SJCRH30 (cell line): ENCODE results near the gene NDUFV2. TPM values are rescaled to one million over a fixed set of nuclear protein-coding genes. Genes with fewer than 3 reads are reported as not detected.

Source experiments
- DNase-seq, 2 experiments: peaks; one replicate each; pipeline ENCODE4 v3.0.0-alpha.2; 2015 to 2020
- H3K27ac ChIP-seq: fragments of 250-450 bp; sonication (Bioruptor Pico); 2 replicates; pipeline ENCODE4 v1.5.1; 2020; ENCODE audit warnings: mild to moderate bottlenecking, moderate library complexity
- H3K27me3 ChIP-seq: fragments of 250-450 bp; sonication (Bioruptor Pico); 2 replicates; pipeline ENCODE4 v1.5.1; 2020; ENCODE audit warnings: mild to moderate bottlenecking, moderate library complexity
- H3K36me3 ChIP-seq: fragments of 250-450 bp; sonication (Bioruptor Pico); 2 replicates; pipeline ENCODE4 v1.5.1; 2020; ENCODE audit warnings: mild to moderate bottlenecking, moderate library complexity
- H3K4me1 ChIP-seq: fragments of 250-450 bp; sonication (Bioruptor Pico); 2 replicates; pipeline ENCODE4 v1.5.1; 2020; ENCODE audit warnings: mild to moderate bottlenecking, moderate library complexity
- H3K4me3 ChIP-seq: fragments of 250-450 bp; sonication (Bioruptor Pico); 2 replicates; pipeline ENCODE4 v1.5.1; 2020; ENCODE audit warnings: mild to moderate bottlenecking, moderate library complexity
- H3K9me3 ChIP-seq: fragments of 250-450 bp; sonication (Bioruptor Pico); replicated peaks from 2 replicates; pipeline ENCODE4 v1.5.1; 2020; ENCODE audit warnings: mild to moderate bottlenecking, moderate library complexity
- total RNA-seq: library from RNA; depleted of rRNA; stranded (reverse); fragments of >200 nt; shearing (Covaris generic); gene quantifications from 2 replicates; pipeline ENCODE4 v1.2.3, GENCODE V29; 2014

NDUFV2 gene
- total RNA-seq, 1 experiment from 2014 or later = 125 TPM

- no peak overlapping the region for H3K4me3 ChIP-seq
- no peaks in the 10 kb centered on the region for H3K27me3 ChIP-seq
- H3K36me3 ChIP-seq = no peaks in the 10 kb centered on the region
- no peak for DNase-seq
- H3K27ac ChIP-seq = no peak overlapping the region
- no peaks in the 10 kb centered on the region for H3K9me3 ChIP-seq
- H3K4me1 ChIP-seq = no peaks in the 10 kb centered on the region
These were observed 5.2 kb upstream of the NDUFV2 start for GRCh38 chr18:9097349-9097748.

GRCh38 chr18:9100796-9101195 lies 1.7 kb upstream of the NDUFV2 start:
- no peak for DNase-seq
- Histone ChIP-seq H3K4me3 (no peak overlapping the region), H3K9me3 (no peaks in the 10 kb centered on the region)

GRCh38 chr18:9101730-9102507 lies 580 bp upstream of the NDUFV2 start:
- Histone ChIP-seq H3K27me3 (no peaks in the 10 kb centered on the region), H3K36me3 (no peaks in the 10 kb centered on the region), H3K9me3 (no peaks in the 10 kb centered on the region), H3K27ac (peak overlapping the region; percentile 19), H3K4me1 (no peaks in the 10 kb centered on the region), H3K4me3 (peak overlapping the region; percentile 87)
- peak in 1 of 2 experiments; percentile 9 for DNase-seq

More at GRCh38 chr18:9100796-9101195, 1.7 kb upstream of the NDUFV2 start:
- no peak overlapping the region for H3K27ac ChIP-seq
- no peaks in the 10 kb centered on the region for H3K27me3 ChIP-seq
- no peaks in the 10 kb centered on the region for H3K36me3 ChIP-seq
- no peaks in the 10 kb centered on the region for H3K4me1 ChIP-seq

- Histone ChIP-seq H3K27ac (peak overlapping the region; percentile 85; the same call in 1 of the 2 replicates), H3K27me3 (no peaks in the 10 kb centered on the region)
- DNase-seq = no peak
These were observed 926 bp downstream of the NDUFV2 start for GRCh38 chr18:9103376-9103873.

DNA sequence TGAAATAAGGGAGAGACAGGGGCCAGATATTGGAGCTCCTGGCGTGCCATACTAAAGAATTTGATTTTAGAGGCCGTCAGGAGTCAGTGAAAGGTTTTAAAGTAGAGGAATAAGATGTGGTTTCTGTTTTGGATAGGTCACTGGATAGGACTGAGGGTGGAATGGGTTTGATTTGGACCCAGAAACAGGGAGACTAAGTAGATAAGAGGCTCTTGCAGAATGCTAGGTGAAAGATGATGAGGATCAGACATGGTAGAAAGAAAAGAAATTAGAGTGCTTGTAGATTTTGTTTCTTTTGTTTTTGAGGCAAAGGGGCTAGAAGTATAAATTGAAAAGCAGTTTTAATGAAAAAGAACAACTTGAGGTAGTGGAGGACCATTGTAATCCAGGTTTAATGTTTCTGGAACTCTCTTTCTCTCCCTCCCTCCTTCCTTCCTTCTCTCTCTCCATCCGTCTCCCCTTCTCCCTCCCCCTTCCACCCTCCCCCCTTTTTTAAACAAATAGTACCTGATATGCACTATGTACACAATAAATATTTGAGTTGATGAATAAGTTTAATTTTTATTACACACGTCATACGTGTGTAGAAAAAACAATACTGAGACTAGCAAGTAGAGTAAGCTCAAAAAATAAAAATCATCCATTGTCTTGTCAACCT lies 1.9 kb downstream of the NDUFV2 start:
- Histone ChIP-seq H3K27me3 (no peaks in the 10 kb centered on the region), H3K9me3 (no peaks in the 10 kb centered on the region), H3K36me3 (no peaks in the 10 kb centered on the region), H3K4me3 (peak overlapping the region; percentile 87), H3K4me1 (no peaks in the 10 kb centered on the region), H3K27ac (no peak overlapping the region)
- no peak for DNase-seq

More at GRCh38 chr18:9103376-9103873, 926 bp downstream of the NDUFV2 start:
- Histone ChIP-seq H3K4me3 (peak overlapping the region; percentile 87), H3K36me3 (no peaks in the 10 kb centered on the region), H3K4me1 (no peaks in the 10 kb centered on the region), H3K9me3 (no peaks in the 10 kb centered on the region)

DNA sequence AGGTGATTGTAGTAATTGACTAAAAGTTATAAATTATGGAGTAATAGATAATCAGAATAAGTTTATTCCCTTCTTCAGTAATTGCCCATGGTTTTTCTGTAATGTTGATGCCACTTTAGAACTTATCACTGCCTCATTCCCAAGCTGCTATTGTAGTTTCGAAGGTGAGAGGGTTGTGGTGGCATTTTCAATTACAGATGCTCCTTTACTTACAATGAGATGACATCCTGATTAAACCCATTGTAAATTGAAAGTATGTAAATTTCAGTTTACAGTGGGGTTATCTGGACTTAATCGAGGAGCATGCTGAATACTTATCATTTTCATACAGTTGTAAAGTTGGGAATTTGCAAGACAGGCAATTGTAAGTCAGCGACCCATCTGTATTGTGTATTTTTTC lies 2.9 kb downstream of the NDUFV2 start:
- Histone ChIP-seq H3K27me3 (no peaks in the 10 kb centered on the region), H3K4me1 (no peaks in the 10 kb centered on the region), H3K36me3 (no peaks in the 10 kb centered on the region), H3K9me3 (no peaks in the 10 kb centered on the region), H3K4me3 (no peak overlapping the region), H3K27ac (no peak overlapping the region)
- DNase-seq = no peak

- H3K9me3 ChIP-seq = no peaks in the 10 kb centered on the region
- H3K36me3 ChIP-seq = no peaks in the 10 kb centered on the region
- H3K4me3 ChIP-seq = no peak overlapping the region
- H3K27me3 ChIP-seq = no peaks in the 10 kb centered on the region
- no peak overlapping the region for H3K27ac ChIP-seq
- DNase-seq = no peak
- H3K4me1 ChIP-seq = no peaks in the 10 kb centered on the region
These were observed 3.6 kb downstream of the NDUFV2 start for GRCh38 chr18:9106094-9106493.

DNA sequence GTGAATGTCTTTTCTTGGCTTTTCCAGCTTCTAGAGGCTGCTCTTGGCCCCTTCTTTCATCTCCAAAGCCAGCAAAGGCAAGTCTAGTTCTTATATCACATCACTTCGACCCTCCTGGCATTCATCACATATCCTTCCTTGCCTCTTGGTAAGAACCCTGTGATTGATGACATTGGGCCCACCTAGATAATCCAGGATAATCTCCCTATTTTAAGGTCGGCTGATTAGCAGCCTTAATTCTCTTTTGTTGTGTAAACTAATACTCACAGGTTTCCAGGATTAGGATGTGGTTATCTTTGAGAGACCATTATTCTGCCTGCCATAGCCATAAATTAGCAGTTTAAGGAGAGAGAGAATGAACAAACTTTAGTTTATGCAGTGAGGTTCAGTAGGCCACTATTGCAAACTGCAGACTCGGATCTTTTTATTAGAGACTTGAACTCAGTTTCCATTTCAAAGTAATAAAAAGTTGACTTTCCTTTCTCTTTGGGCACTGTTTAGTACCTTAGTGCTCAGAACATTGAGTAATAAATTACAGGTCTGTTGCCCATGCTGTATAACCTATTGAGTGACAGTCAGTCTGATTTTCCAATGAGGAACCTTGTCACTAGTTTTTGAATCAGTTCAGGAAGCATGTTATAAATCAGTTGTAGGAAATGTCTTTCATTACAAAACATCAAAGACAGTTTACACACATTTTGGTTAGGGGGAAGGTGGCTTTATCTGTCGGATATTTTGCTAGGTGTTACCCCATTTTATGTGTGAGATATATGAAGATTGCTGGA lies 4.5 kb downstream of the NDUFV2 start:
- Histone ChIP-seq H3K9me3 (no peaks in the 10 kb centered on the region), H3K27ac (no peak overlapping the region), H3K4me1 (no peaks in the 10 kb centered on the region), H3K4me3 (no peak overlapping the region), H3K36me3 (no peaks in the 10 kb centered on the region), H3K27me3 (no peaks in the 10 kb centered on the region)
- DNase-seq = no peak

DNA sequence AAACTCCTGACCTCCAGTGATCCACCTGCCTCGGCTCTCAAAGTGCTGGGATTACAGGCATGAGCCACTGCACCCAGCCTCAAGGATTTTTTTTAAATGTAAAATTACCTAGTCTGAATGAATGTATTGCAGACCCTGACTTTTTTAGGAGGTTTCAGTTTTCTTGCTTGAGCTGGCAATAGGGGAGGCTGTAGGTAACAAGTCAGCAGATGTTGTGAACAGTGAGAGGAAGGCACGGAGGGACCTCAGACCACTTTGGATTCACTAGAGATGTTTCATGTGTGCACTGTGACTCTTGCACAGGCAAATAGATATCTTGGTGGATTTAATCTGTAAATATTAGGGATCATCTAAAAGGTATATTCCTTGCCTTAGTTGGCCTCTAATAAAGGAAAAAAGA lies 6.4 kb downstream of the NDUFV2 start:
- H3K9me3 ChIP-seq = no peaks in the 10 kb centered on the region
- H3K36me3 ChIP-seq = no peaks in the 10 kb centered on the region
- no peak overlapping the region for H3K27ac ChIP-seq
- H3K4me3 ChIP-seq = no peak overlapping the region
- no peak for DNase-seq
- no peaks in the 10 kb centered on the region for H3K27me3 ChIP-seq
- no peaks in the 10 kb centered on the region for H3K4me1 ChIP-seq

DNA sequence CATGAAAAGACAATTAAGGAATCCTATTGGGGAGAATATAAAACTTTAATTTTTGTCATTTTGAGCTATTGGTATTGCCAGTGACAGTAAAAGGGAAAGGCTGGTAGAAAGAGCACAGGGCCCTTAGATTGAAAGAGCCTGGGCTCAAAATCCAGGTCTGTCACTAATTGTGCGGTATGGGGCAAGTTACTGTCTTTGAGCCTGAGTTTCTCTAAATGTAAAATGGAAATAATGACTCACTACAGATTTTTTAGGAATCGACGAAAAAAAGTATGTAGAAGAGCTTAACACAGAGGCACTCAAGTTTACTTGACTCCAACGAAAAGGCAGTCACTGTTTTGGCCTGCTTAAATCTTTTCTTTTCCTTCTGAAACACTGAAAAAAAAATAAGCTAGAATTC lies 7.0 kb downstream of the NDUFV2 start:
- no peaks in the 10 kb centered on the region for H3K4me1 ChIP-seq
- no peaks in the 10 kb centered on the region for H3K36me3 ChIP-seq
- no peak for DNase-seq
- no peaks in the 10 kb centered on the region for H3K27me3 ChIP-seq
- no peaks in the 10 kb centered on the region for H3K9me3 ChIP-seq
- no peak overlapping the region for H3K27ac ChIP-seq
- no peak overlapping the region for H3K4me3 ChIP-seq

- Histone ChIP-seq H3K36me3 (peaks cover 7% of the 10 kb centered on the region; the same call in 1 of the 2 replicates), H3K27ac (no peak overlapping the region), H3K4me1 (no peaks in the 10 kb centered on the region), H3K9me3 (no peaks in the 10 kb centered on the region), H3K27me3 (no peaks in the 10 kb centered on the region), H3K4me3 (no peak overlapping the region)
- no peak for DNase-seq
These were observed 11.1 kb downstream of the NDUFV2 start for GRCh38 chr18:9113468-9114149.

DNA sequence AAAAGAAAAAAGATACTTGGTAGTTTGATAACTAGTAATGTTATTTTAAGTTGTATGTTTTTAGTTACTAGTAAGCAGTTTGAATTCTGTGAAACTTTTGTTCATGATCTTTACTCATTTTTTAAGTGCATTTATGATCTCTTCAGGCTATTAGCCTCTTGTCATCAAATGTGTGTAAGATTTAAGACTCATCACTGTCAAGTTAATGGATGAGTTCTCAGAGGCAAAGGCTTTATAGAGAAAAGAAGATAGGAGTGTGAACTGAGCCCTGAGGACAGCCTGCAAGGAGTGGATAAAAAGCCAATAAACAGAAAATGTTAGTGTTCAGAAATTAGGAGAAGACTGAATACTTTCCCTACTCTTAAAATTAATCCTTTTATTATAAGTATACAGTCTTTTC lies 13.5 kb downstream of the NDUFV2 start:
- H3K27me3 ChIP-seq = no peaks in the 10 kb centered on the region
- no peak overlapping the region for H3K27ac ChIP-seq
- DNase-seq = no peak
- no peak overlapping the region for H3K4me3 ChIP-seq
- peaks cover 9% of the 10 kb centered on the region; the same call in 1 of the 2 replicates for H3K36me3 ChIP-seq
- no peaks in the 10 kb centered on the region for H3K9me3 ChIP-seq
- no peaks in the 10 kb centered on the region for H3K4me1 ChIP-seq

- Histone ChIP-seq H3K27me3 (no peaks in the 10 kb centered on the region), H3K27ac (no peak overlapping the region), H3K4me3 (no peak overlapping the region), H3K36me3 (peaks cover 20% of the 10 kb centered on the region), H3K9me3 (no peaks in the 10 kb centered on the region), H3K4me1 (no peaks in the 10 kb centered on the region)
- DNase-seq = no peak
These were observed 15.7 kb downstream of the NDUFV2 start for GRCh38 chr18:9117980-9118841.

DNA sequence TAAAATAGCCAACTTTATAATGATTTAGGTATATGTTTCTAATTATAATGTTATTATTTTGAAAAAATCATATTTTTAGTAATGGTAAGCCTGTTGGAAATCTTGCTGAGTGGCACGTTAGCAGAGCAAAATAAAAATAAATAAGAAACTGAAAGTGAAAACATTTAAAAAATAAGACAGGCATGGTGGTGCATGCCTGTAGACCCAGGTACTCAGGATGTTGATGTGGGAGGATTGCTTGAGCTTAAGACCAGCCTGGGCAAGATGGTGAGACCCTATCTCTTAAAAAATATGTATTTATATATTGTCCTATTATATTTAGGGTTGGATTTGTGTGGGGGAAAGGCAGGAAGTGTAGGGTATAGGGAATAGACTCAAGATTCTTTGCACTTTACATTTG lies 18.3 kb downstream of the NDUFV2 start:
- Histone ChIP-seq H3K4me1 (no peaks in the 10 kb centered on the region), H3K4me3 (no peak overlapping the region), H3K9me3 (no peaks in the 10 kb centered on the region), H3K36me3 (peaks cover 23% of the 10 kb centered on the region), H3K27ac (no peak overlapping the region), H3K27me3 (no peaks in the 10 kb centered on the region)
- no peak for DNase-seq
